Measurements from ENCODE around the gene BFSP2. TPM values are rescaled to one million over a fixed set of nuclear protein-coding genes. Genes with fewer than 3 reads are reported as not detected.

Gene BFSP2
- total RNA-seq: under 1 TPM in 1 of 2 experiments, not detected in 1; 0.21 TPM

DNA sequence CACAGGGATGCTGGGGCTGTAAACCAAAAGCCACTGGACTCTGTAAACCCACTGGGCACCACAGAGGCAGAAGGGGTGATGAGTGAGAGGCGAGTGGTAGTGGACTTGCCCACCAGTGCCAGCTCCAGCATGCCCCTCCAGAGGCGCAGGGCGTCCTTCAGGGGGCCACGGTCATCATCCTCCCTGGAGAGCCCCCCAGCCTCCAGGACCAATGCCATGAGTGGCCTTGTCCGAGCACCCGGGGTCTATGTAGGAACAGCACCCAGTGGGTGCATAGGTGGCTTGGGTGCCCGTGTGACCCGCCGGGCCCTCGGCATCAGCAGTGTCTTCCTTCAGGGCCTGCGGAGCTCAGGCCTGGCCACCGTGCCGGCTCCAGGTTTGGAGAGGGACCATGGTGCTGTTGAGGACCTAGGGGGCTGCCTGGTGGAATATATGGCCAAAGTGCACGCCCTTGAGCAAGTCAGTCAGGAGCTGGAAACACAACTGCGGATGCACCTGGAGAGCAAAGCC is at the start of gene BFSP2:
TSS of gene BFSP2 (plus strand) at position 51 of the 510 bp plus-strand sequence. CDS start at position 79, 28 bp downstream.
- H3K9me3 Mint-ChIP-seq (ENCODE audit: low read depth): no peaks in the 10 kb centered on the region
- H3K36me3 Mint-ChIP-seq (ENCODE audit: low read depth): no peaks in the 10 kb centered on the region
- intact Hi-C loops (cut with DNase I, micrococcal nuclease): no loop called here
- no peak for ATAC-seq
- no peak within 1 kb of the TSS for H3K4me3 Mint-ChIP-seq
- no peaks in the 10 kb centered on the region for H3K27me3 Mint-ChIP-seq
- no peak for DNase-seq
- H3K4me1 Mint-ChIP-seq: peaks cover 2% of the 10 kb centered on the region
- ChIA-PET CTCF (interaction anchor here (0.7 kb wide), 1 partner anchor 918 kb away, joined by 3 read pairs; no protein-coding TSS in a partner anchor), POLR2A (no interaction called here)
- H3K27ac Mint-ChIP-seq: no peak within 1 kb of the TSS

- no peak overlapping the region for H3K4me3 Mint-ChIP-seq
- H3K9me3 Mint-ChIP-seq (ENCODE audit: low read depth): peaks cover 6% of the 10 kb centered on the region
- POLR2A ChIA-PET: no interaction called here
- no peak for DNase-seq
- no peaks in the 10 kb centered on the region for H3K36me3 Mint-ChIP-seq (ENCODE audit: low read depth)
- H3K27me3 Mint-ChIP-seq: peaks cover 12% of the 10 kb centered on the region
- intact Hi-C loops (cut with DNase I, micrococcal nuclease): no loop called here
- CTCF ChIA-PET: interaction anchor here (0.7 to 0.8 kb wide), 2 partner anchors 14 to 417 kb away, joined by 3 read pairs; no protein-coding TSS in a partner anchor
- no peak for ATAC-seq
- H3K27ac Mint-ChIP-seq: no peak overlapping the region
- H3K4me1 Mint-ChIP-seq: no peaks in the 10 kb centered on the region
Observed at GRCh38 chr3:133354721-133355120, 45.1 kb upstream of the BFSP2 start.

DNA sequence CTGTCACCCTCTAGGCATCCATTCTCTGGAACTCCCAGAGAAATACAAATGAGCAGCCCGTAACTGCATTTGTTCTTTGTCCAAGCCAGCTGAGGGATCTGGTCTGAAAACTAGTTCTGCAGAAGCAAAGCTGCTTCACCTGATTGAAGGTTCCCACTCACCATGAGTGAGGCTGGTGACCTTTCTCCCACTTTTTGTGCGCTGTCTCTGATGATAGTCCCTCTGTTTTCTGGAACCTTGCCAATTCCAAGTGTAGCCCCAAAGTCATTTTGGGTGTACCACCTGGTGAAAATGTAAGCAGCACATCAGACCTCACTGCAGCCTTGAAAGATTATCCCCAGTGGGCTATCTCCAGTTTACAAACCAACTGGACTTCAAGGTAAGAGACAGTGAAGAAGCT is 39.4 kb upstream of the BFSP2 start:
- ATAC-seq (no peak), DNase-seq (no peak)
- intact Hi-C loops (cut with DNase I, micrococcal nuclease): no loop called here
- no peaks in the 10 kb centered on the region for H3K4me1 Mint-ChIP-seq
- ChIA-PET CTCF (no interaction called here), POLR2A (no interaction called here)
- peaks cover 12% of the 10 kb centered on the region for H3K27me3 Mint-ChIP-seq
- H3K36me3 Mint-ChIP-seq (ENCODE audit: low read depth): no peaks in the 10 kb centered on the region
- H3K9me3 Mint-ChIP-seq (ENCODE audit: low read depth): peaks cover 6% of the 10 kb centered on the region
- no peak overlapping the region for H3K27ac Mint-ChIP-seq
- H3K4me3 Mint-ChIP-seq: no peak overlapping the region

- H3K9me3 Mint-ChIP-seq (ENCODE audit: low read depth): peaks cover 6% of the 10 kb centered on the region
- H3K4me3 Mint-ChIP-seq: no peak overlapping the region
- DNase-seq (no peak), ATAC-seq (no peak)
- ChIA-PET CTCF (no interaction called here), POLR2A (no interaction called here)
- no peaks in the 10 kb centered on the region for H3K36me3 Mint-ChIP-seq (ENCODE audit: low read depth)
- H3K27me3 Mint-ChIP-seq: peaks cover 11% of the 10 kb centered on the region
- H3K4me1 Mint-ChIP-seq: no peaks in the 10 kb centered on the region
- no peak overlapping the region for H3K27ac Mint-ChIP-seq
- intact Hi-C loops (cut with DNase I, micrococcal nuclease): no loop called here
Observed at GRCh38 chr3:133361011-133361410, 38.8 kb upstream of the BFSP2 start.

- H3K4me3 Mint-ChIP-seq: no peak overlapping the region
- H3K27ac Mint-ChIP-seq: no peak overlapping the region
- CTCF ChIA-PET: no interaction called here
- no peaks in the 10 kb centered on the region for H3K4me1 Mint-ChIP-seq
- H3K36me3 Mint-ChIP-seq (ENCODE audit: low read depth): no peaks in the 10 kb centered on the region
- H3K27me3 Mint-ChIP-seq: peaks cover 8% of the 10 kb centered on the region
- DNase-seq: no peak
- no peak for ATAC-seq
- intact Hi-C loops (cut with DNase I, micrococcal nuclease): no loop called here
- POLR2A ChIA-PET: no interaction called here
- peaks cover 3% of the 10 kb centered on the region for H3K9me3 Mint-ChIP-seq (ENCODE audit: low read depth)
Observed at GRCh38 chr3:133361435-133361834, 38.4 kb upstream of the BFSP2 start.

GRCh38 chr3:133362539-133362938 is 37.3 kb upstream of the BFSP2 start:
- no peak for ATAC-seq
- Mint-ChIP-seq H3K4me1 (no peaks in the 10 kb centered on the region), H3K27me3 (peaks cover 8% of the 10 kb centered on the region), H3K27ac (no peak overlapping the region), H3K36me3 (ENCODE audit: low read depth) (no peaks in the 10 kb centered on the region), H3K9me3 (ENCODE audit: low read depth) (no peaks in the 10 kb centered on the region), H3K4me3 (no peak overlapping the region)
- DNase-seq: no peak
- intact Hi-C loops (cut with DNase I, micrococcal nuclease): no loop called here
- ChIA-PET POLR2A (no interaction called here), CTCF (interaction anchor here (0.7 kb wide), 1 partner anchor 165 kb away, joined by 3 read pairs; no protein-coding TSS in a partner anchor)

DNA sequence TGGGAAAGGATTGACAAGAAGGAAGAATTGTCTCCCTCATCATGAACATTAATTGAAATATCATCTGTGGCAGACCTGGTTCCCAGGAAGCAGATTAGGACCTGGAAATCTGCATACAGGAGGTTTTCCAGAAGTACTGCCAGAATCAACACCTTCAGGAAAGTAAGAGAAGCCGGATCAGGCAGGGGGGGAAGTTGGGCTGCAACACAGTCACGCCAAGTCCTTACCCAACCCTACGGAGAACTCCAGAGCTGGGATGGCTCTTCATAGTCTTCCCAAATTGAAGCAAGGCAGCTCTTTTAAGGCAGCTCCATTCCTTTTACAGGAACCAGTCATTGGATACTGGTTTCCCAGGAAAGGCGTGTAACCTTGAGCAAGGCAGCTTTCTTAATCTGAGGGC is 35.2 kb upstream of the BFSP2 start:
- H3K4me3 Mint-ChIP-seq: no peak overlapping the region
- no peak for ATAC-seq
- H3K36me3 Mint-ChIP-seq (ENCODE audit: low read depth): no peaks in the 10 kb centered on the region
- no peak overlapping the region for H3K27ac Mint-ChIP-seq
- H3K4me1 Mint-ChIP-seq: no peaks in the 10 kb centered on the region
- ChIA-PET CTCF (interaction anchor here (0.7 to 1.0 kb wide), 3 partner anchors 18 to 49 kb away, joined by 3 to 4 read pairs (median 3); no protein-coding TSS in a partner anchor), POLR2A (no interaction called here)
- DNase-seq: no peak
- intact Hi-C loops (cut with DNase I, micrococcal nuclease): no loop called here
- H3K27me3 Mint-ChIP-seq: peaks cover 3% of the 10 kb centered on the region
- H3K9me3 Mint-ChIP-seq (ENCODE audit: low read depth): no peaks in the 10 kb centered on the region

DNA sequence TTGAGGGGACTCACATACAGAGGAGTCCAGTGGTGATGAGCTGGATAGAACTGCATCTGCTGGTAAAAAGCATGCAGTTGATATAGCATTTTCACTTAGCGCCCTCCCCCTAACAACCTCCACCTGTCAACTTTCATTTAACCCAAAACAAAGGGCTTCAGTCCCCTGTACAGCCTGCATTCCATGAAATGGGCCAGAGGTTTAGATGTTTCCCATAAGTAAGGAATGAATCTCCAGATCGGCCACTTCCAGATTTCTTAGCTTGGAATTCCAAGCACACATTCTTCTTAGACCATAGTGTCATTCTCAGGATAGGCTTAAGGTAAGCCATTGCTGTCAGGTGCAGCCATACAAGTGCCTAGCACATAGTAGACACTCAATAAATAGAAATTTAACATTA is 32.9 kb upstream of the BFSP2 start:
- intact Hi-C loops (cut with DNase I, micrococcal nuclease): no loop called here
- H3K4me3 Mint-ChIP-seq: no peak overlapping the region
- peaks cover 3% of the 10 kb centered on the region for H3K27me3 Mint-ChIP-seq
- ChIA-PET POLR2A (no interaction called here), CTCF (no interaction called here)
- H3K27ac Mint-ChIP-seq: no peak overlapping the region
- no peak for ATAC-seq
- no peak for DNase-seq
- no peaks in the 10 kb centered on the region for H3K4me1 Mint-ChIP-seq
- H3K9me3 Mint-ChIP-seq (ENCODE audit: low read depth): no peaks in the 10 kb centered on the region
- no peaks in the 10 kb centered on the region for H3K36me3 Mint-ChIP-seq (ENCODE audit: low read depth)

DNA sequence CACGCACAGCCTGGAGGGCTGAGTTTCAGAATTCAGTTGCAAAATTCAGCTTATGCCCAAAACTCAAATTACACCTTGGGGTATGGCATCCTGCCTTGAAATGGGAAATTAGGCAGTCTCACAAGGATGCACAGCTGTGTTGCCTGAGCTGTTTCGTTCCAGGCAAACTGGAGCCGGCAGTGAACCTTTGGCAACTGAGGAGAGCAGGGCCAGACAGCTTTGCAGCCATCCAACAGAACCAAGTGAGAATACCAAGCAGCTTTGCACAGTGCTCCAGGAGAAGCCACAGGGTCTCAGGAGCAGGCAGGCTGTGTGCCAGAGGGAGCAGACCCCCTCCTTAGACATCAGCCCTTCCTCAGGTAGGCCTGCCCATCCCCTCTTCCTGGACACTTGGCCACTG is 32.5 kb upstream of the BFSP2 start:
- CTCF ChIA-PET: interaction anchor here (0.7 kb wide), 1 partner anchor 339 kb away, joined by 3 read pairs; no protein-coding TSS in a partner anchor
- intact Hi-C loops (cut with DNase I, micrococcal nuclease): no loop called here
- POLR2A ChIA-PET: no interaction called here
- Mint-ChIP-seq H3K27me3 (peaks cover 3% of the 10 kb centered on the region), H3K4me1 (no peaks in the 10 kb centered on the region), H3K27ac (no peak overlapping the region), H3K4me3 (no peak overlapping the region), H3K36me3 (ENCODE audit: low read depth) (no peaks in the 10 kb centered on the region), H3K9me3 (ENCODE audit: low read depth) (no peaks in the 10 kb centered on the region)
- ATAC-seq (no peak), DNase-seq (no peak)

DNA sequence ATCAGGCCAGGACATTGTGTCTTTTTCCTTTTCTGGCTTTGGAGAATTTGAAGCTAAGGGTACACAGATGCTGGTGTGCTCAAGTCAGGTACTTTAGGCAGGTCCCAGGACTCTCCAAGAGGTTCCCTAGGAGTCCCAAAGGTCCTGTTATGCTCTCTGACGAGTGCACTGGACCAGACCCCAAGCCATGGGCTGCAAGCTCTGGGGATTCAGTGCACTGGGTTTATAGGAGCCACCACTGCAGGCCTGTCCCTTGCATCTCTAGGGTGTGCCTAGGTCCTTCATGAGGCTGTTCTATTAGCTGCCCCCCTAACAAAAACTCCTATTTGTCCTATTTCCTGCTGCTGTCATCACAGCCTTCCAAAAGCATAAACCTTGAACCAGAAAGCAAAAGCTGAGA is 31.9 kb upstream of the BFSP2 start:
- ATAC-seq: no peak
- POLR2A ChIA-PET: no interaction called here
- Mint-ChIP-seq H3K36me3 (ENCODE audit: low read depth) (no peaks in the 10 kb centered on the region), H3K27me3 (peaks cover 3% of the 10 kb centered on the region), H3K9me3 (ENCODE audit: low read depth) (no peaks in the 10 kb centered on the region), H3K27ac (no peak overlapping the region), H3K4me1 (no peaks in the 10 kb centered on the region), H3K4me3 (no peak overlapping the region)
- CTCF ChIA-PET: interaction anchor here (0.6 to 0.7 kb wide), 3 partner anchors 13 to 740 kb away, joined by 3 read pairs; no protein-coding TSS in a partner anchor
- intact Hi-C loops (cut with DNase I, micrococcal nuclease): no loop called here
- DNase-seq: no peak

GRCh38 chr3:133368371-133369067 is 31.3 kb upstream of the BFSP2 start:
- POLR2A ChIA-PET: no interaction called here
- H3K4me3 Mint-ChIP-seq: no peak overlapping the region
- intact Hi-C loops (cut with DNase I, micrococcal nuclease): no loop called here
- DNase-seq: no peak
- H3K27ac Mint-ChIP-seq: no peak overlapping the region
- H3K27me3 Mint-ChIP-seq: peaks cover 3% of the 10 kb centered on the region
- CTCF ChIA-PET: interaction anchor here (0.6 to 0.7 kb wide), 3 partner anchors 14 to 740 kb away, joined by 3 read pairs; no protein-coding TSS in a partner anchor
- ATAC-seq: no peak
- H3K9me3 Mint-ChIP-seq (ENCODE audit: low read depth): no peaks in the 10 kb centered on the region
- H3K36me3 Mint-ChIP-seq (ENCODE audit: low read depth): no peaks in the 10 kb centered on the region
- H3K4me1 Mint-ChIP-seq: no peaks in the 10 kb centered on the region

GRCh38 chr3:133369068-133369440 is 30.8 kb upstream of the BFSP2 start:
- DNase-seq (no peak), ATAC-seq (no peak)
- ChIA-PET CTCF (no interaction called here), POLR2A (no interaction called here)
- Mint-ChIP-seq H3K4me3 (no peak overlapping the region), H3K4me1 (no peaks in the 10 kb centered on the region), H3K36me3 (ENCODE audit: low read depth) (no peaks in the 10 kb centered on the region), H3K27ac (no peak overlapping the region), H3K9me3 (ENCODE audit: low read depth) (no peaks in the 10 kb centered on the region), H3K27me3 (peaks cover 3% of the 10 kb centered on the region)
- intact Hi-C loops (cut with DNase I, micrococcal nuclease): no loop called here
